Type B pancreatic cell (in vitro differentiated cells): ENCODE results near the gene CYP1B1. TPM values are rescaled to one million over a fixed set of nuclear protein-coding genes. Genes with fewer than 3 reads are reported as not detected.

Experiments used
- DNase-seq: peaks from one replicate; pipeline ENCODE4 v3.0.0; 2021; ENCODE audit warnings: mixed read lengths; ENCODE audit not compliant: unreplicated experiment; ENCODE audit errors: extremely low spot score
- H3K27ac Mint-ChIP-seq: 2 replicates; pipeline ENCODE4 v1.8.0; 2021; ENCODE audit warnings: mild to moderate bottlenecking, mixed read lengths
- H3K27me3 Mint-ChIP-seq: 2 replicates; pipeline ENCODE4 v1.8.0; 2021; ENCODE audit warnings: mixed read lengths
- H3K36me3 Mint-ChIP-seq: 2 replicates; pipeline ENCODE4 v1.8.0; 2021; ENCODE audit warnings: mixed read lengths
- H3K4me1 Mint-ChIP-seq: one replicate; pipeline ENCODE4 v1.8.0; 2021; ENCODE audit warnings: mixed read lengths; ENCODE audit not compliant: unreplicated experiment
- H3K4me3 Mint-ChIP-seq: 2 replicates; pipeline ENCODE4 v1.8.0; 2021; ENCODE audit warnings: mild to moderate bottlenecking, mixed read lengths
- H3K9me3 Mint-ChIP-seq: 2 replicates; pipeline ENCODE4 v1.8.0; 2021; ENCODE audit warnings: mixed read lengths
- CTCF ChIP-seq: fragments of 200-600 bp; sonication (generic); conservative IDR thresholded peaks from 2 replicates; pipeline ENCODE4 v1.5.0; 2021; ENCODE audit warnings: antibody characterized with exemption, mild to moderate bottlenecking
- total RNA-seq: library from RNA; stranded (reverse); gene quantifications from 2 replicates; pipeline ENCODE4 v1.2.1, GENCODE V29; 2021; ENCODE audit warnings: low replicate concordance

Gene CYP1B1
- total RNA-seq, 1 donor from 2014 or later: 176 TPM

DNA sequence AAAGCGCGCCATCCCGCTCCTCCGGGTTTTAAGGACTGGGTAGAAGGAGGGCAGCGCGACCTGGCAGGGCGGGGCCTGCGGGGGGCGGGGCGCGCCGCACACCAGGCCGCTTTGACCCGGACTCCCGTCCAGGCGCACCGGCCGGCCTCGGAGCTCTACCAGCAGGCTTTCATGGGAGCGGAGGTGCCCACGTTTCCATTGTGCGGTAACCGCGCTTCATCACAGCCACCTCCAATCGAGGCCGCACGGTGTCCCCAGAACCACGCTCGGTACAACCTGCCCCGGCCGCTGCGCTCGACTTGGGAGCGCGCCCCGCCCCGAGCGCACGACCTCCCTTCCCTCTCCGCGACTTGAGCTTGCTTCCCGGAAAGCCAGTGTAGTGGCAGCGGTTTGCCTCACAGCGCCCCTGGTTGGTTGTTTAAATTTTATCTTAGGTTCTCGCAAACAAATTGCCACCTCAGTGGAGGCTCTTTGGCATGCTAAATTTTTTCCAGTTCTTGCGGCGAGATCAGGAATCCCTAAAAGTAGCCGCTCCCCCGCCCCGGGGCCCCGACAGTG is 280 bp upstream of the CYP1B1 start:
- peak overlapping the region; percentile 94 for H3K4me3 Mint-ChIP-seq
- peak; percentile 87 for DNase-seq

GRCh38 chr2:38074764-38075506 is 1.0 kb downstream of the CYP1B1 start:
- Mint-ChIP-seq H3K36me3 (peaks cover 43% of the 10 kb centered on the region), H3K4me1 (peaks cover 20% of the 10 kb centered on the region), H3K27me3 (peaks cover 38% of the 10 kb centered on the region), H3K4me3 (peak overlapping the region; percentile 94), H3K27ac (peak overlapping the region; percentile 98), H3K9me3 (no peaks in the 10 kb centered on the region)
- peak; percentile 76 for DNase-seq
- peak; percentile 9 for TF ChIP-seq CTCF

More for the DNA sequence above, 280 bp upstream of the CYP1B1 start:
- Mint-ChIP-seq H3K27ac (peak overlapping the region; percentile 98), H3K36me3 (peaks cover 30% of the 10 kb centered on the region), H3K4me1 (peaks cover 21% of the 10 kb centered on the region), H3K9me3 (no peaks in the 10 kb centered on the region), H3K27me3 (peaks cover 38% of the 10 kb centered on the region)
- TF ChIP-seq CTCF: peak; percentile 70

- H3K36me3 Mint-ChIP-seq: peaks cover 48% of the 10 kb centered on the region
- H3K9me3 Mint-ChIP-seq: no peaks in the 10 kb centered on the region
- peaks cover 16% of the 10 kb centered on the region for H3K4me1 Mint-ChIP-seq
- H3K4me3 Mint-ChIP-seq: peak overlapping the region; percentile 94
- peak; percentile 9 for TF ChIP-seq CTCF
- H3K27me3 Mint-ChIP-seq: peaks cover 38% of the 10 kb centered on the region
- peak overlapping the region; percentile 94 for H3K27ac Mint-ChIP-seq
- DNase-seq: no peak
Measured at GRCh38 chr2:38074058-38074763, 1.7 kb downstream of the CYP1B1 start.

- peaks cover 38% of the 10 kb centered on the region for H3K27me3 Mint-ChIP-seq
- peak overlapping the region; percentile 94 for H3K27ac Mint-ChIP-seq
- TF ChIP-seq CTCF: no peak
- no peaks in the 10 kb centered on the region for H3K9me3 Mint-ChIP-seq
- H3K4me3 Mint-ChIP-seq: peak overlapping the region; percentile 94
- H3K4me1 Mint-ChIP-seq: peaks cover 16% of the 10 kb centered on the region
- peaks cover 56% of the 10 kb centered on the region for H3K36me3 Mint-ChIP-seq
- DNase-seq: no peak
Measured at GRCh38 chr2:38073211-38074057, 2.5 kb downstream of the CYP1B1 start.

- H3K9me3 Mint-ChIP-seq: no peaks in the 10 kb centered on the region
- H3K36me3 Mint-ChIP-seq: peaks cover 66% of the 10 kb centered on the region
- peak overlapping the region; percentile 91 for H3K4me3 Mint-ChIP-seq
- peaks cover 27% of the 10 kb centered on the region for H3K27me3 Mint-ChIP-seq
- DNase-seq: no peak
- H3K4me1 Mint-ChIP-seq: peaks cover 29% of the 10 kb centered on the region
- no peak for TF ChIP-seq CTCF
- H3K27ac Mint-ChIP-seq: peak overlapping the region; percentile 85
Measured at GRCh38 chr2:38070438-38070837, 5.5 kb downstream of the CYP1B1 start.
